ENCODE data around the gene DOC2A. TPM values are rescaled to one million over a fixed set of nuclear protein-coding genes. Genes with fewer than 3 reads are reported as not detected.

The DOC2A gene
- total RNA-seq (1.9 TPM), polyA plus RNA-seq (ENCODE audit: insufficient read depth, low read depth, low replicate concordance) (3.5 TPM)
- long read RNA-seq, donor 1, partial matches to known transcripts, result 0 of 1 reads
- long read RNA-seq, donor 1, other reads (novel, unspliced or antisense), result 0 of 1 reads
- long read RNA-seq, donor 2, partial matches to known transcripts, result 0 of 1 reads
- long read RNA-seq, donor 2, other reads (novel, unspliced or antisense), result 0 of 1 reads
- long read RNA-seq, donor 3, result 0 reads
- long read RNA-seq, donor 4, result 0 reads
- long read RNA-seq, donor 5, result 0 reads
- long read RNA-seq, donor 6, partial matches to known transcripts, result 0 of 1 reads
- long read RNA-seq, donor 6, other reads (novel, unspliced or antisense), result 0 of 1 reads
- long read RNA-seq, donor 7, partial matches to known transcripts, result 1 of 2 reads
- long read RNA-seq, donor 7, other reads (novel, unspliced or antisense), result 1 of 2 reads
- long read RNA-seq, donor 8, result 0 reads
- long read RNA-seq, donor 9, result 0 reads
- long read RNA-seq, donor 10, result 0 reads

GRCh38 chr16:30010844-30011713 lies at the start of gene DOC2A:
Gene DOC2A (minus strand): TSS chr16:30011027. CDS start chr16:30010222, 805 bp downstream.
- no peaks in the 10 kb centered on the region for H3K27me3 ChIP-seq (ENCODE audit: control insufficient read depth, insufficient read depth, low read length)
- H3K27ac ChIP-seq (ENCODE audit: low read depth in 2 of 2, low read length in 2 of 2), result no peak within 1 kb of the TSS
- H3K4me1 ChIP-seq (ENCODE audit: control insufficient read depth in 2 of 3, insufficient read depth in 2 of 3, low read depth in 1 of 3, low read length in 3 of 3), result peaks cover 0 to 4% (median 0%) of the 10 kb centered on the region in 3 donors
- FAIRE-seq, result no peak
- H3K9me3 ChIP-seq (ENCODE audit: control insufficient read depth in 2 of 3, insufficient read depth in 1 of 3, low read length in 3 of 3), result no peaks in the 10 kb centered on the region
- H3K9ac ChIP-seq (ENCODE audit: low read length in 3 of 3), result no peak within 1 kb of the TSS
- TF ChIP-seq CTCF (IDR thresholded peaks at IDR 0.05; ENCODE audit: borderline replicate concordance, extremely low read depth, insufficient read depth), result no peak
- no peak within 1 kb of the TSS for H3K4me3 ChIP-seq (ENCODE audit: low read length in 3 of 3)
- peak; percentile 53 to 84 (median 61) for DNase-seq
- intact Hi-C loops (cut with DNase I), result no loop called here
- H3K36me3 ChIP-seq (ENCODE audit: control insufficient read depth in 2 of 3, insufficient read depth in 3 of 3, low read length in 3 of 3), result no peaks in the 10 kb centered on the region

- Histone ChIP-seq H3K27ac (ENCODE audit: low read depth in 2 of 2, low read length in 2 of 2) (no peak overlapping the region), H3K36me3 (ENCODE audit: control insufficient read depth in 2 of 3, insufficient read depth in 3 of 3, low read length in 3 of 3) (no peaks in the 10 kb centered on the region), H3K27me3 (ENCODE audit: control insufficient read depth, insufficient read depth, low read length) (no peaks in the 10 kb centered on the region), H3K9ac (ENCODE audit: low read length in 3 of 3) (no peak overlapping the region), H3K4me3 (ENCODE audit: low read length in 3 of 3) (no peak overlapping the region), H3K4me1 (ENCODE audit: control insufficient read depth in 2 of 3, insufficient read depth in 2 of 3, low read depth in 1 of 3, low read length in 3 of 3) (peaks cover 0 to 13% (median 9%) of the 10 kb centered on the region in 3 donors), H3K9me3 (ENCODE audit: control insufficient read depth in 2 of 3, insufficient read depth in 1 of 3, low read length in 3 of 3) (no peaks in the 10 kb centered on the region)
- TF ChIP-seq CTCF (IDR thresholded peaks at IDR 0.05; ENCODE audit: borderline replicate concordance, extremely low read depth, insufficient read depth), result no peak
- no peak for FAIRE-seq
- intact Hi-C loops (cut with DNase I), result no loop called here
- no peak for DNase-seq
Measured at GRCh38 chr16:30060346-30060745, 49.5 kb upstream of the DOC2A start.

- DNase-seq (peak in 2 of 5 donors; percentile 25 to 61), FAIRE-seq (no peak)
- Histone ChIP-seq H3K27me3 (ENCODE audit: control insufficient read depth, insufficient read depth, low read length) (no peaks in the 10 kb centered on the region), H3K4me1 (ENCODE audit: control insufficient read depth in 2 of 3, insufficient read depth in 2 of 3, low read depth in 1 of 3, low read length in 3 of 3) (peaks cover 0 to 8% (median 4%) of the 10 kb centered on the region in 3 donors), H3K4me3 (ENCODE audit: low read length in 3 of 3) (no peak overlapping the region), H3K27ac (ENCODE audit: low read depth in 2 of 2, low read length in 2 of 2) (no peak overlapping the region), H3K9me3 (ENCODE audit: control insufficient read depth in 2 of 3, insufficient read depth in 1 of 3, low read length in 3 of 3) (no peaks in the 10 kb centered on the region), H3K9ac (ENCODE audit: low read length in 3 of 3) (no peak overlapping the region), H3K36me3 (ENCODE audit: control insufficient read depth in 2 of 3, insufficient read depth in 3 of 3, low read length in 3 of 3) (no peaks in the 10 kb centered on the region)
- intact Hi-C loops (cut with DNase I), result no loop called here
- TF ChIP-seq CTCF (IDR thresholded peaks at IDR 0.05; ENCODE audit: borderline replicate concordance, extremely low read depth, insufficient read depth), result peak; percentile 6
Measured at GRCh38 chr16:30054959-30055553, 44.2 kb upstream of the DOC2A start.

Data from kidney (tissue), 22 donors.